HCT116 (cell line): ENCODE data around the gene PLA2G4B.

ENCODE experiments used
- CEBPB ChIP-seq: IDR thresholded peaks from 2 replicates; pipeline ENCODE4 v1.6.1; 2012; ENCODE audit warnings: low read depth
- EZH2 ChIP-seq: fragments of 200-600 bp; sonication (generic); IDR thresholded peaks from 2 replicates; pipeline ENCODE4 v1.6.1; 2017; ENCODE audit warnings: antibody characterized with exemption, mixed run types
- FOSL1 ChIP-seq: IDR thresholded peaks from 2 replicates; pipeline ENCODE4 v1.6.1; 2012; ENCODE audit warnings: low read depth
- JUND ChIP-seq: IDR thresholded peaks from 2 replicates; pipeline ENCODE4 v1.6.1; 2012
- POLR2A ChIP-seq: IDR thresholded peaks from 2 replicates; pipeline ENCODE4 v1.7.0; 2011; ENCODE audit warnings: borderline replicate concordance; ENCODE audit not compliant: insufficient read depth, insufficient read length; ENCODE audit errors: extremely low read depth
- RAD21 ChIP-seq: IDR thresholded peaks from 2 replicates; pipeline ENCODE4 v1.6.1; 2012; ENCODE audit warnings: low read depth, mild to moderate bottlenecking
- SIN3A ChIP-seq: IDR thresholded peaks from 2 replicates; pipeline ENCODE4 v1.6.1; 2012; ENCODE audit warnings: low read depth
- SRF ChIP-seq: IDR thresholded peaks from 2 replicates; pipeline ENCODE4 v1.6.1; 2012; ENCODE audit warnings: low read depth
- TCF7L2 ChIP-seq: IDR thresholded peaks from 2 replicates; pipeline ENCODE4 v1.7.0; 2011; ENCODE audit warnings: borderline replicate concordance, inconsistent platforms; ENCODE audit not compliant: insufficient read depth, insufficient read length; ENCODE audit errors: extremely low read depth
- ZNF274 ChIP-seq: fragments of 200-500 bp; sonication (Bioruptor generic); IDR thresholded peaks from 2 replicates; pipeline ENCODE4 v1.6.1; 2014; ENCODE audit warnings: mild to moderate bottlenecking, low read depth, low read length, inconsistent platforms
- TF ChIP-seq, protein P1 (sequence below), 3 experiments: fragments of 200-600 bp in 1 of 3; sonication (generic) in 1 of 3; IDR thresholded peaks in 2 of 3; conservative IDR thresholded peaks in 1 of 3; 2 replicates each; pipeline ENCODE4 v1.5.1; 2012 to 2017; ENCODE audit warnings: low read depth in 2 of 3, low read length in 2 of 3, antibody characterized with exemption in 1 of 3, borderline replicate concordance in 1 of 3, control low read depth in 1 of 3, mild to moderate bottlenecking in 1 of 3, mixed read lengths in 1 of 3, mixed run types in 1 of 3, moderate library complexity in 1 of 3; ENCODE audit not compliant: insufficient read depth in 1 of 3
- TF ChIP-seq, protein P2 (sequence below): IDR thresholded peaks from 2 replicates; pipeline ENCODE4 v1.6.1; 2011; ENCODE audit warnings: mild to moderate bottlenecking, low read length, moderate library complexity; ENCODE audit not compliant: insufficient replicate concordance; ENCODE audit errors: extremely low read depth
- TF ChIP-seq, protein P3 (sequence below): IDR thresholded peaks from 2 replicates; pipeline ENCODE4 v1.6.1; 2012
- TF ChIP-seq, protein P4 (sequence below): IDR thresholded peaks from 2 replicates; pipeline ENCODE4 v1.6.1; 2012; ENCODE audit warnings: low read depth

DNA sequence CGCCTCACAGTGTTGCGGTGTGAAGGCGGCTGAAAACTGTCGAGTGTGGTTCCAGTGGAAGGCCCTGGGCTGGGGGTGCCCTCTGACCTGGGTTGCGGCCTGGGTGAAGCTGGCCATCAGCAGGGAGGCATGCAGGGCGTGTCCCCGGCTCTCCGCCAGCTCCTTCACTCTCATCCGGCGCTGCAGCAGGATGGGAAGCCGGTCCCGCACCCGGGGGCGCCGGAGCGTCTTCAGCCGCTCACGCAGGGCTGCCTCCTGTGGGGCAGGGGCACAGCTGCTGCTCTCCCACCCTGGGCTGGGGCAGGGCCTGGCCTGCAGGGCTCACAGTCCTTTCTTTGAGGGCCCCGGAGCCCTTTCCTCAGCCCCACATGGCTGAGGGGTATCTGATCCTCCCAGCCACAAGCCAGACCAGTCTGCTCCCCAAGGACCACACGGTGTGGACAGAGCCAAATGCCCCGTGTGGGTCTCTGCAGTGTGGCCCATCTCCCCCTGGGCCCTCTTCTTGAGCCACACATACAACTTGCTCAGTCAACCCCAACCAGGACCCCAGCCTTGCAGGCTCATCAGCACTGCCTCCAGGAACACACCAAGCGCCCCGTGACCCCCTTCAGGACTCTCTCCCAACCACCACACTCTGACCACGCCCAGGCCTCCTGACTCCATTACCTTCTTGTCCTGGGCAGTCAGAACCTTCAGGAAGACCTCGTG lies 28.4 kb downstream of the PLA2G4B start:
- TF ChIP-seq SIN3A (no peak), POLR2A (no peak), EZH2 (no peak), SRF (no peak), CEBPB (no peak), JUND (no peak), TCF7L2 (no peak), RAD21 (no peak), FOSL1 (no peak), ZNF274 (no peak)
- TF ChIP-seq, protein P1, sequence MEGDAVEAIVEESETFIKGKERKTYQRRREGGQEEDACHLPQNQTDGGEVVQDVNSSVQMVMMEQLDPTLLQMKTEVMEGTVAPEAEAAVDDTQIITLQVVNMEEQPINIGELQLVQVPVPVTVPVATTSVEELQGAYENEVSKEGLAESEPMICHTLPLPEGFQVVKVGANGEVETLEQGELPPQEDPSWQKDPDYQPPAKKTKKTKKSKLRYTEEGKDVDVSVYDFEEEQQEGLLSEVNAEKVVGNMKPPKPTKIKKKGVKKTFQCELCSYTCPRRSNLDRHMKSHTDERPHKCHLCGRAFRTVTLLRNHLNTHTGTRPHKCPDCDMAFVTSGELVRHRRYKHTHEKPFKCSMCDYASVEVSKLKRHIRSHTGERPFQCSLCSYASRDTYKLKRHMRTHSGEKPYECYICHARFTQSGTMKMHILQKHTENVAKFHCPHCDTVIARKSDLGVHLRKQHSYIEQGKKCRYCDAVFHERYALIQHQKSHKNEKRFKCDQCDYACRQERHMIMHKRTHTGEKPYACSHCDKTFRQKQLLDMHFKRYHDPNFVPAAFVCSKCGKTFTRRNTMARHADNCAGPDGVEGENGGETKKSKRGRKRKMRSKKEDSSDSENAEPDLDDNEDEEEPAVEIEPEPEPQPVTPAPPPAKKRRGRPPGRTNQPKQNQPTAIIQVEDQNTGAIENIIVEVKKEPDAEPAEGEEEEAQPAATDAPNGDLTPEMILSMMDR (IDR thresholded peaks at IDR 0.05 in 2 of 3, conservative IDR thresholded peaks at IDR 0.05 in 1 of 3; ENCODE audit: borderline replicate concordance in 1 of 3, insufficient read depth in 1 of 3, low read depth in 2 of 3, low read length in 2 of 3), result no peak
- TF ChIP-seq, protein P2, sequence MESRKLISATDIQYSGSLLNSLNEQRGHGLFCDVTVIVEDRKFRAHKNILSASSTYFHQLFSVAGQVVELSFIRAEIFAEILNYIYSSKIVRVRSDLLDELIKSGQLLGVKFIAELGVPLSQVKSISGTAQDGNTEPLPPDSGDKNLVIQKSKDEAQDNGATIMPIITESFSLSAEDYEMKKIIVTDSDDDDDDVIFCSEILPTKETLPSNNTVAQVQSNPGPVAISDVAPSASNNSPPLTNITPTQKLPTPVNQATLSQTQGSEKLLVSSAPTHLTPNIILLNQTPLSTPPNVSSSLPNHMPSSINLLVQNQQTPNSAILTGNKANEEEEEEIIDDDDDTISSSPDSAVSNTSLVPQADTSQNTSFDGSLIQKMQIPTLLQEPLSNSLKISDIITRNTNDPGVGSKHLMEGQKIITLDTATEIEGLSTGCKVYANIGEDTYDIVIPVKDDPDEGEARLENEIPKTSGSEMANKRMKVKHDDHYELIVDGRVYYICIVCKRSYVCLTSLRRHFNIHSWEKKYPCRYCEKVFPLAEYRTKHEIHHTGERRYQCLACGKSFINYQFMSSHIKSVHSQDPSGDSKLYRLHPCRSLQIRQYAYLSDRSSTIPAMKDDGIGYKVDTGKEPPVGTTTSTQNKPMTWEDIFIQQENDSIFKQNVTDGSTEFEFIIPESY, result no peak
- TF ChIP-seq, protein P3, sequence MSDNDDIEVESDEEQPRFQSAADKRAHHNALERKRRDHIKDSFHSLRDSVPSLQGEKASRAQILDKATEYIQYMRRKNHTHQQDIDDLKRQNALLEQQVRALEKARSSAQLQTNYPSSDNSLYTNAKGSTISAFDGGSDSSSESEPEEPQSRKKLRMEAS, result no peak
- TF ChIP-seq, protein P4, sequence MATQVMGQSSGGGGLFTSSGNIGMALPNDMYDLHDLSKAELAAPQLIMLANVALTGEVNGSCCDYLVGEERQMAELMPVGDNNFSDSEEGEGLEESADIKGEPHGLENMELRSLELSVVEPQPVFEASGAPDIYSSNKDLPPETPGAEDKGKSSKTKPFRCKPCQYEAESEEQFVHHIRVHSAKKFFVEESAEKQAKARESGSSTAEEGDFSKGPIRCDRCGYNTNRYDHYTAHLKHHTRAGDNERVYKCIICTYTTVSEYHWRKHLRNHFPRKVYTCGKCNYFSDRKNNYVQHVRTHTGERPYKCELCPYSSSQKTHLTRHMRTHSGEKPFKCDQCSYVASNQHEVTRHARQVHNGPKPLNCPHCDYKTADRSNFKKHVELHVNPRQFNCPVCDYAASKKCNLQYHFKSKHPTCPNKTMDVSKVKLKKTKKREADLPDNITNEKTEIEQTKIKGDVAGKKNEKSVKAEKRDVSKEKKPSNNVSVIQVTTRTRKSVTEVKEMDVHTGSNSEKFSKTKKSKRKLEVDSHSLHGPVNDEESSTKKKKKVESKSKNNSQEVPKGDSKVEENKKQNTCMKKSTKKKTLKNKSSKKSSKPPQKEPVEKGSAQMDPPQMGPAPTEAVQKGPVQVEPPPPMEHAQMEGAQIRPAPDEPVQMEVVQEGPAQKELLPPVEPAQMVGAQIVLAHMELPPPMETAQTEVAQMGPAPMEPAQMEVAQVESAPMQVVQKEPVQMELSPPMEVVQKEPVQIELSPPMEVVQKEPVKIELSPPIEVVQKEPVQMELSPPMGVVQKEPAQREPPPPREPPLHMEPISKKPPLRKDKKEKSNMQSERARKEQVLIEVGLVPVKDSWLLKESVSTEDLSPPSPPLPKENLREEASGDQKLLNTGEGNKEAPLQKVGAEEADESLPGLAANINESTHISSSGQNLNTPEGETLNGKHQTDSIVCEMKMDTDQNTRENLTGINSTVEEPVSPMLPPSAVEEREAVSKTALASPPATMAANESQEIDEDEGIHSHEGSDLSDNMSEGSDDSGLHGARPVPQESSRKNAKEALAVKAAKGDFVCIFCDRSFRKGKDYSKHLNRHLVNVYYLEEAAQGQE, result no peak
